Measurements from ENCODE around the gene TNS1.

GRCh38 chr2:217933617-217933993 lies 69.2 kb downstream of the TNS1 start:
- no peak for TF ChIP-seq POLR2A (IDR thresholded peaks at IDR 0.05)
- TF ChIP-seq, protein P1, sequence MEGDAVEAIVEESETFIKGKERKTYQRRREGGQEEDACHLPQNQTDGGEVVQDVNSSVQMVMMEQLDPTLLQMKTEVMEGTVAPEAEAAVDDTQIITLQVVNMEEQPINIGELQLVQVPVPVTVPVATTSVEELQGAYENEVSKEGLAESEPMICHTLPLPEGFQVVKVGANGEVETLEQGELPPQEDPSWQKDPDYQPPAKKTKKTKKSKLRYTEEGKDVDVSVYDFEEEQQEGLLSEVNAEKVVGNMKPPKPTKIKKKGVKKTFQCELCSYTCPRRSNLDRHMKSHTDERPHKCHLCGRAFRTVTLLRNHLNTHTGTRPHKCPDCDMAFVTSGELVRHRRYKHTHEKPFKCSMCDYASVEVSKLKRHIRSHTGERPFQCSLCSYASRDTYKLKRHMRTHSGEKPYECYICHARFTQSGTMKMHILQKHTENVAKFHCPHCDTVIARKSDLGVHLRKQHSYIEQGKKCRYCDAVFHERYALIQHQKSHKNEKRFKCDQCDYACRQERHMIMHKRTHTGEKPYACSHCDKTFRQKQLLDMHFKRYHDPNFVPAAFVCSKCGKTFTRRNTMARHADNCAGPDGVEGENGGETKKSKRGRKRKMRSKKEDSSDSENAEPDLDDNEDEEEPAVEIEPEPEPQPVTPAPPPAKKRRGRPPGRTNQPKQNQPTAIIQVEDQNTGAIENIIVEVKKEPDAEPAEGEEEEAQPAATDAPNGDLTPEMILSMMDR (IDR thresholded peaks at IDR 0.05), result no peak
- no peak for TF ChIP-seq EP300 (IDR thresholded peaks at IDR 0.05)

Data from tibial nerve (tissue), 4 donors.